PC-3 (cell line): ENCODE results near the gene PLXNA2. TPM values are rescaled to one million over a fixed set of nuclear protein-coding genes. Genes with fewer than 3 reads are reported as not detected.

Experiments used
- ATAC-seq: fragments of 200-7000 bp; cut with Tn5 transposase; 2 replicates; pipeline ENCODE4 v1.9.1; 2020; ENCODE audit warnings: mild to moderate bottlenecking, moderate library complexity
- BruUV-seq: library from RNA; stranded (reverse); fragments of 400-500 nt; replicated peaks from 2 replicates; lab custom pipeline; 2021; lab: Mats Ljungman, UMichigan
- CTCF ChIA-PET: fragments of 300-600 bp; sonication (Branson Sonifier 250); formaldehyde crosslinking; loops from one replicate; lab custom pipeline; 2022; ENCODE audit warnings: antibody characterized with exemption; lab: Charles Lee
- POLR2A ChIA-PET: fragments of 300-600 bp; sonication (Branson Sonifier 250); formaldehyde crosslinking; loops from one replicate; lab custom pipeline; 2022; ENCODE audit warnings: antibody characterized with exemption; ENCODE audit not compliant: unreplicated experiment; lab: Charles Lee
- DNase-seq: peaks from one replicate; pipeline ENCODE4 v3.0.0-alpha.2; 2015
- H2AFZ ChIP-seq: fragments of 300-600 bp; sonication (generic); 2 replicates; pipeline ENCODE4 v1.6.0; 2016; ENCODE audit warnings: antibody characterized with exemption, low read length
- H3F3A ChIP-seq: fragments of 300-600 bp; sonication (generic); one replicate; pipeline ENCODE4 v1.6.0; 2017; ENCODE audit warnings: antibody characterized with exemption, low read length, control low read depth, mild to moderate bottlenecking; ENCODE audit not compliant: unreplicated experiment
- H3K27ac ChIP-seq: fragments of 300-600 bp; sonication (generic); 2 replicates; pipeline ENCODE4 v1.5.1; 2016; ENCODE audit warnings: mild to moderate bottlenecking, low read length
- H3K27me3 ChIP-seq: fragments of 300-600 bp; sonication (generic); 2 replicates; pipeline ENCODE4 v1.6.1; 2016; ENCODE audit warnings: low read length, mixed read lengths
- H3K36me3 ChIP-seq: fragments of 300-600 bp; sonication (generic); 2 replicates; pipeline ENCODE4 v1.6.1; 2016; ENCODE audit warnings: low read depth, mixed run types, low read length, mixed read lengths
- H3K4me1 ChIP-seq: fragments of 300-600 bp; sonication (generic); 2 replicates; pipeline ENCODE4 v1.5.1; 2016; ENCODE audit warnings: low read length; ENCODE audit not compliant: insufficient read depth
- H3K4me2 ChIP-seq: fragments of 300-600 bp; sonication (generic); 2 replicates; pipeline ENCODE4 v1.6.0; 2016; ENCODE audit warnings: low read length
- H3K4me3 ChIP-seq: fragments of 300-600 bp; sonication (generic); 2 replicates; pipeline ENCODE4 v1.5.1; 2016; ENCODE audit warnings: mild to moderate bottlenecking, low read length, mixed read lengths
- H3K79me2 ChIP-seq: fragments of 300-600 bp; sonication (generic); 2 replicates; pipeline ENCODE4 v1.6.1; 2017; ENCODE audit warnings: low read length, mixed read lengths
- H3K9ac ChIP-seq: fragments of 300-600 bp; sonication (generic); 2 replicates; pipeline ENCODE4 v1.6.0; 2016; ENCODE audit warnings: mild to moderate bottlenecking, low read length
- H3K9me2 ChIP-seq: fragments of 300-600 bp; sonication (generic); replicated peaks from 2 replicates; pipeline ENCODE4 v1.6.1; 2016; ENCODE audit warnings: mixed run types, low read length, mixed read lengths
- H3K9me3 ChIP-seq: fragments of 300-600 bp; sonication (generic); 2 replicates; pipeline ENCODE4 v1.6.1; 2016; ENCODE audit warnings: low read length, mixed read lengths
- H4K20me1 ChIP-seq: fragments of 300-600 bp; sonication (generic); 2 replicates; pipeline ENCODE4 v1.6.1; 2016; ENCODE audit warnings: low read length, mixed read lengths
- CTCF ChIP-seq: fragments of 300-600 bp; sonication (generic); conservative IDR thresholded peaks from 2 replicates; pipeline ENCODE4 v1.5.1; 2017; ENCODE audit warnings: antibody characterized with exemption, low read depth, mild to moderate bottlenecking, low read length
- EZH2 ChIP-seq: fragments of 300-600 bp; sonication (generic); IDR thresholded peaks from one replicate; pipeline ENCODE4 v1.6.1; 2017; ENCODE audit warnings: antibody characterized with exemption, mild to moderate bottlenecking, low read length; ENCODE audit not compliant: unreplicated experiment
- EZH2phosphoT487 ChIP-seq: fragments of 300-600 bp; sonication (generic); IDR thresholded peaks from 2 replicates; pipeline ENCODE4 v1.6.1; 2018; ENCODE audit warnings: mild to moderate bottlenecking, antibody characterized with exemption, low read length, borderline replicate concordance
- intact Hi-C: fragments of 100-400 bp; cut with micrococcal nuclease; formaldehyde crosslinking; loops from 2 replicates; pipeline ENCODE4 v1.9.0; 2023
- total RNA-seq: library from RNA; depleted of rRNA; stranded (reverse); fragments of >200 nt; gene quantifications from 2 replicates; pipeline ENCODE4 v1.2.3, GENCODE V29; 2014

The PLXNA2 gene
- total RNA-seq, 1 experiment from 2014 or later: 16.2 TPM

GRCh38 chr1:207995576-207995975 is 248.6 kb downstream of the PLXNA2 start:
- CTCF ChIA-PET: no interaction called here
- Histone ChIP-seq H4K20me1 (no peaks in the 10 kb centered on the region), H2AFZ (no peak overlapping the region), H3K27ac (no peak overlapping the region), H3K36me3 (no peaks in the 10 kb centered on the region), H3F3A (no peaks in the 10 kb centered on the region), H3K27me3 (0 out of 2 replicates have a peak, but pooled peaks cover 3% of the 10 kb centered on the region), H3K4me3 (no peak overlapping the region), H3K9me2 (no peaks in the 10 kb centered on the region), H3K4me1 (no peaks in the 10 kb centered on the region), H3K4me2 (no peak overlapping the region), H3K9ac (no peak overlapping the region), H3K9me3 (no peaks in the 10 kb centered on the region), H3K79me2 (no peaks in the 10 kb centered on the region)
- no peak for TF ChIP-seq EZH2phosphoT487
- TF ChIP-seq EZH2: no peak
- no peak for TF ChIP-seq CTCF
- POLR2A ChIA-PET: no interaction called here
- ATAC-seq (no peak), DNase-seq (no peak)
- BruUV-seq: no TSS peak
- intact Hi-C loops: no loop called here

DNA sequence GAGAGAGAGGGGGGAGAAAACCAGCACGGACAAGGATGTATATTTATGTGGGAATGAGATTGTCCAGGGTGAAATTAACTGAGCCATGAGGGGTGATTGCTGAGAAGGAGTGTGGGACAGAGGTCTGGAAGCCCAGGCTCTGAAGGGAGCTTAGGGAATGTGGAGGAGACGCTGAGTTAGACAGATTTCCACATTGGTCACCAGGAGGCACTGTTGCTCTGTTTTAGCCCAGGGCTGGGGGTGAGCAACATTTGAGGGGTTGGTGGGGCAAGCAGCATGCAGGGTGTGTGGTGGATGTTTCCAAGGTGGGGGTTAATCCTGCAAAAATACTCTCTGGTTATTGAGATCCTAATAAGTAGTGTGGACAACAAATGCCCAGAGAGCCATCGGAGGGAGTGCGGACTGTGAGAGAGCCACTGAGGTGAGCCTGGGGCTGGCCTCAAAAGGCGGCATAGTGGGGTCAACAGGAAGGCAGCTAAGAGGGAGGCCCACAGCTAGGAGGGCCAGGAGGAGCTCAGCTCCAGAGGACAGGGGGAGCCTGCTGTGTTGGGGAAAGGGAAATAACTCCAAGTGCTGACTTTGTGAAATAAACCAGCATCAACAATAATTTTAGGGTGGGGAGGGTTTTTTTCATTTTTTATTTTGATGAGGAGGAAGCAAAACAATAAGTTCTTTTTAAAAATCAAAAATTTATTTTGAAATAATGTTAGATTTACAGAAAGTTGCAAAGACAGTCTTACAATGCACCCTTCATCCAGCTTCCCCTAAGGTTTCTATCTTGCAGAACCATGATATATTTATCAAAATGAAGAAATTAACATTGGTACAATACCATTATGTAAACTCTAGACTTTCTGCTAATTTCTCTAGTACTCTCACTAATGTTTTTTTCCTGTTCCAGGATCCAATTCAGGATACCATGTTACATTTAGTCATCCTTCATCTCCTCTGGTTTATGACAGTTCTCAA is 250.4 kb downstream of the PLXNA2 start:
- POLR2A ChIA-PET: no interaction called here
- BruUV-seq: no TSS peak
- H3K9ac ChIP-seq: no peak overlapping the region
- H3K9me2 ChIP-seq: no peaks in the 10 kb centered on the region
- no peaks in the 10 kb centered on the region for H3K4me1 ChIP-seq
- no peaks in the 10 kb centered on the region for H3K36me3 ChIP-seq
- TF ChIP-seq EZH2phosphoT487 (no peak), CTCF (peak; percentile 87), EZH2 (no peak)
- intact Hi-C loops: no loop called here
- ATAC-seq: peak; percentile 56
- no peak overlapping the region for H2AFZ ChIP-seq
- no peaks in the 10 kb centered on the region for H3K9me3 ChIP-seq
- H3K4me2 ChIP-seq: no peak overlapping the region
- H3K27ac ChIP-seq: no peak overlapping the region
- CTCF ChIA-PET: interaction anchor here (0.5 to 0.6 kb wide), 2 partner anchors 927 to 1031 kb away, joined by 3 to 5 read pairs; no protein-coding TSS in a partner anchor
- peak; percentile 37 for DNase-seq
- H4K20me1 ChIP-seq: no peaks in the 10 kb centered on the region
- H3K4me3 ChIP-seq: no peak overlapping the region
- H3K27me3 ChIP-seq: peaks cover 17% of the 10 kb centered on the region; the same call in 1 of the 2 replicates
- no peaks in the 10 kb centered on the region for H3K79me2 ChIP-seq
- H3F3A ChIP-seq: no peaks in the 10 kb centered on the region
